NCI-H2081 treated with DMSO at 0.1 percent for 48 hours (cell line): Measurements from ENCODE around the gene ENO1.

Experiments
- DNase-seq: peaks from one replicate; lab custom pipeline; 2025; lab: John Stamatoyannopoulos, UW

ENO1 gene

GRCh38 chr1:8813016-8813763 lies 65.3 kb downstream of the ENO1 start:
- no peak for DNase-seq

GRCh38 chr1:8812081-8812480 lies 66.4 kb downstream of the ENO1 start:
- no peak for DNase-seq
